SK-MEL-5 (cell line): Measurements from ENCODE around the gene STARD10. TPM values are rescaled to one million over a fixed set of nuclear protein-coding genes. Genes with fewer than 3 reads are reported as not detected.

ENCODE experiments used
- DNase-seq: peaks from one replicate; pipeline ENCODE4 v3.0.0-alpha.2; 2016; ENCODE audit warnings: low read depth, low spot score
- in situ Hi-C: cut with HindIII; loops from 2 replicates; pipeline ENCODE4 v1.10.0; 2016; ENCODE audit warnings: low sequenced_read_pairs, high pct_unique_total_duplicates, low pct_unique_long_range_greater_than_20kb
- total RNA-seq: library from RNA; depleted of rRNA; stranded (reverse); fragments of >200 nt; shearing (Covaris generic); gene quantifications from 2 replicates; pipeline ENCODE4 v1.2.3, GENCODE V29; 2014

Gene STARD10
- total RNA-seq, 1 experiment from 2014 or later = 65.4 TPM

DNA sequence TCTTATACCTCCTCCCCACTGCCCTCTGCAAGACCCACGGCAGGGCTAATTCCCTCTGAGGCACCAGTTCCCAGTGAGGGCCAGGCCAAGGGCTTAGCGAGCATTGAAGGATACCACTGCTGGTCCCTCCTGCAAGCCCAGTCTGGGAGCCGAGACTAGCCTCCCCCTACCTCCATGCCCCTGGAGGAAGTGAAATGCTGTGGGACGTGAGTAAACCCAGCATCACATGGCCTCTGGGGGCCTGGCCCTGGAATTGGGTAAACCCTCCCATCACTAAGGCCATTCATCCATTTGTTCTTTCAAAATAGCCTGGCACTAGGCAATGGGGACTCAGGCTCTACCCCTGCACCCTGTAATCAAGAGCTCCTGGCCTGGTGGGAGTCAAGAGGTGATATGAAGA, 66.3 kb downstream of the STARD10 start:
- peak; percentile 37 for DNase-seq
- in situ Hi-C loops = no loop called here

GRCh38 chr11:72726266-72727220, 67.3 kb downstream of the STARD10 start:
- in situ Hi-C loops = no loop called here
- DNase-seq = no peak

DNA sequence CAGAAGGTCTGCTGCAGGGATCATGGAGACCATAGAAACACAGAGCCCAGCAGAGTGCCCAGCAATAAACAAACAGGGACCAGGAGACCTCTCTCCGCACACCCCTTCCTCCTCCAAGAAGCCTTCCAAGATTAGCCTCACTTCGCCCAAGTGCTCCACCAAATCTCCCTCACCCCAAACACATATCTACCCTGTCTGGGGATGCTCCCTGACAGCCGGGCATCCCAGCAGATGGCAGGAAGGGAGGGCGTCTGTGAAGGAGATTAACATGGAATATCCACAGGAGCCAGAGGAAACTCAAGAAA, 68.2 kb downstream of the STARD10 start:
- DNase-seq = no peak
- in situ Hi-C loops = no loop called here

DNA sequence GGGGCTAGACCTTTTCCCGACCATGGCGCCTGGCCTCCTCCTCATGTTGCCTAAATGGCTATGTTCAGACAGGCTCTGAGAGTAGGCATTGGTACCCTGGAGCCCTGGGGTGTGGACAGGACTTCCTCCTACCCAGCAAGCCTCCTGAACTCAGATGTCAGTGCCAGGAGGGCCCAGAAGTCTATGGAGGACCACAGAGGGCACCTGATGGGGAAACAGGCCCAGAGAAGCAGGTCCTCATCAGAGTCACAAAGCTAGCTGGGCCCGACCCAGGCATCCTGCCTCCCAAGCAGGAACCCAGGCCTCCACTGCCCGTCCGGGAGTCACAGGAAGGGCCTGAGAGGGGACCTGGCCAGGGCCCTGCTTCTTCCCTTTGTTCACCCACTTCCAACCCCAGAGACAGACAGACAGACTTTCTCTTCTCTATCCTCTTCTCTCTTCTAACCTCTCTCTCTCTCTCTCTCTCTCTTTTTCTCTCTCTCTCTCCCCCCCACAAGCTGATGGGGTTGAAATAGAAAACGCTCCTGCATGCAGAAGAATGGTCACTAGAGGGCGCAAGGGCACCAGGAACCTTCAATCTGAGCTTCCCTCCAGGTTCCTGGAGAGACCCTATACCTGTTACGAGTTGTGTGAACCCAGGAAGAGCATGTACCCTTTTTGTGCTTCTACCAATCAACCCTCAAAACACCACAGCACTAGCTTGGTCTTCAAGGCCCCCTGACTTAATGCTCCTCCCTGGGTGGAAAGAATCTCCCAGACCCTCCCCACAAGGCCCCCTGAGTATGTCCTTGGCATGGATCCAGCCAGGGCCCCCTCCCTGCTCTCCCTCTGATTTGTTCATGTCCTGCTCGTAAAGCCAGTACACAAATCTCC, 68.8 kb downstream of the STARD10 start:
- in situ Hi-C loops = no loop called here
- DNase-seq = peak; percentile 89

DNA sequence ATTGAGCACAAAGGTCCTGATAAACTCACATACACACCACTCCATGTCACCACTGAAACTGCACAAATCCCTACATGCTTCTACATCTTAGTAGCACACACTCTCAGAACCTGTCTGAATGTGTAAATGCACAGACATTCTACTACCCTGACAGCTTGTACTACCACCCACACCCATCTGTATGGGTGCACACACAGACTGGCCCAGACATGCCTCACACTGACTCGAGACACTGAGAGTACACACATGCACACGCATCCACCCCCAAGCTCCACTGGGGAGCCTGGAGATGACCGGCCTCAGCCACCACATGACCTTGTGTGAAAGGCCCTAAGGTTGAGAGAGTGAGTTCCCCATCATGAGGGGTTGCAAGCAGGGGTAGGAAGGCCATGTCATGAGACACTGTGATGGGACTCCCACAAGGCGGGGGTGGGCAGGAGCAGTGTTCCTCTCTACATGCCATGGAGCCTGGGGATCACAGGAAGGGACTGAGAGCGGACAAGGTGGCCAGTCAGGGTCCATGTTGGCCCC, 69.8 kb downstream of the STARD10 start:
- DNase-seq = no peak
- in situ Hi-C loops = no loop called here

DNA sequence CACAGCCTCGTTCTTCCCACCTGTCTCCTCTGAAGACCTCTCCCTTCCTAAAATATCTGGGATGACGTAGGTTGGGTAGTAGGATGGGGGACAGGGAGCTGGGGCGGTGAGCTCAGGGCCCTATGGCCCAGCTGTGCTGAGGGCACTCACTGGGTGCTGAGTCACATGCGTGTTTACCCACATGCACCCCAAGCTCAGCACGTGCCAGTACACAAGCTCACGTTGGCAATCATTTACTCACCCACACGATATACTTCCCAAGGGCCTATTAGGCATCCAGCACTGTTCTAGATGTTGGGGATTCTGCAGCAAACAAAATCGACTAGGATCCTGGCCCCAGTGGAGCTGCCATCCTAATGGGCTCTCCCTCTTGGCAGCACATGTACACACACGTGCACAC, 70.3 kb downstream of the STARD10 start:
- no peak for DNase-seq
- in situ Hi-C loops = no loop called here

GRCh38 chr11:72722050-72722748, 71.6 kb downstream of the STARD10 start:
- in situ Hi-C loops = no loop called here
- peak; percentile 94 for DNase-seq

- DNase-seq = no peak
- in situ Hi-C loops = no loop called here
Measured at GRCh38 chr11:72721689-72722049, 72.2 kb downstream of the STARD10 start.

DNA sequence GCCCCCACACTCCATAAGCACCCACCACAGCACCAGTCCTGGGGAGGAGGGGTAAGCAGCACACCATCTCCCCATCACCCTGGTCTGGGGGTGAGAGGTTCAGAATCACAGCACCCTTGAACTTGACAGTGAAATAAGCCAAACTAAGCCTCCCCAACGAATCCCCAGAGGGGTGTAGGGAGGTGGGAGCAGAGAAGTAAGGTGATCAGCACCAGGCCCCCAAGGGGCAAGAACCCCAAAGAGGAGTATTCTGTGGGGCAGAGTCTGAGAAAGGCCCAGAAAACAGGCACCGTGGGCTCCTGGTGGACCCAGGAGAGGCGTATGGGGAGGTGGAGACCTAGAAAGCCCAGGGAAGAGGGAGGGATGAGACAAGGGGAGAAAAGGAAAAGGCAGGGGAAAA, 72.6 kb downstream of the STARD10 start:
- in situ Hi-C loops = no loop called here

GRCh38 chr11:72720784-72721183, 73.1 kb downstream of the STARD10 start:
- in situ Hi-C loops = no loop called here
- DNase-seq = no peak

More for the DNA sequence above, 72.6 kb downstream of the STARD10 start:
- DNase-seq = no peak

DNA sequence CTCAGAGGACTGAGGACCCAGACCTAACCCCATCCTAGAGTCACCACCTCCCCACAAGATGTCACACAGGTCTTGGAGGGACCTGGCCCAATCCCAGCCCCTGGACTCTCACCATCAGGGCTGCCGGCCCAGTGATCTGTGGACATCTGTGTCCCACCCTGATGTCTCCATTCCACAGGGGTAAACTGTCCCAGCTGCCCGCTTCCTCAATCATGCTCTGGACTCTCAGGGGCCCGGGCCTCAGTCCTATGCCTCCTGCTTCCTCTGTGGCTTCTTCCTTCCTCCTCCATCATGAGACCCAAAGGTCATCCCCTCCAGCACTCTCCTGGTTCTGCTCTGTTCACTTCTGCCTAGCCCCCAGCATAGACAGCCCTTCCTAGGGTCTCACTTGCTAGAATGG, 73.8 kb downstream of the STARD10 start:
- in situ Hi-C loops = no loop called here
- DNase-seq = no peak

DNA sequence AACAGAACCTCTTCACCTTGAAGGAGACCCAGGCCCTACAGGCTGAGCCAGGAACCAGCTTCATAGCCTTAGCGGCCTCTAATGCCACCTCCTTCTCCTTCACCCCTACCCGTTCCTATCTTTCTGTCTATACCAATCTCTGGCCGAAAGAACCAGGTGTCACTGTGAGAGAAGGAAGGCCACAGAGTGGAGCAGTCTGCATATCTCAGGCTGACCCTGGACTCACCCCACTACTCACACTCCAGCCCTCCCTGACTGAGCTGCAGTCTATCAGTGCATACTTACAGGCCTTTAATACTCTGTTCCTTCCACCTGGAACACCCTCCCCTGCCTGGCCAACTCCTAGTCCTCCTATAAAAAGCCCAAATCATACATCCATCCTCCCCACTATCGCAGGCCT, 74.3 kb downstream of the STARD10 start:
- in situ Hi-C loops = no loop called here
- DNase-seq = no peak

- no peak for DNase-seq
- in situ Hi-C loops = no loop called here
Measured at GRCh38 chr11:72719144-72719543, 74.7 kb downstream of the STARD10 start.

DNA sequence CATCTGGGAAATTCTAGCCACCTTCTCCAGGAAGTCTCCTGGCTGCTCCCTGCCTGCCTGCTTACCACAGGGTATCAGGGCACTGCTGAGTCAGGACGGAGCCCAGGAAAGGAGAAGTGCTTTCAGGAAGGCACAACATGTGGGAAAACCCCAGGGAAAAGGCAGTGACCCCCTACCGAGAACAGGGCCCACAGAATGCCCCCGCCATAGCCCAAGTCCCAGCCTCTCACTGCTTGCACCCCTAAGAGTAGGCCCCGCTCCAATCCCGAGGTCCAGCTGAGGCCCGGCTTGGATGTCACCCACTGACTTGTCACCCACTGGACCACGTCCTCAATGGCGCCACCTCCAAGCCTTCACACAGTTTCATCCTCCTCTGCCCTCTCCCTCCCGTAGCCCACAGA, 75.7 kb downstream of the STARD10 start:
- no peak for DNase-seq
- in situ Hi-C loops = no loop called here

DNA sequence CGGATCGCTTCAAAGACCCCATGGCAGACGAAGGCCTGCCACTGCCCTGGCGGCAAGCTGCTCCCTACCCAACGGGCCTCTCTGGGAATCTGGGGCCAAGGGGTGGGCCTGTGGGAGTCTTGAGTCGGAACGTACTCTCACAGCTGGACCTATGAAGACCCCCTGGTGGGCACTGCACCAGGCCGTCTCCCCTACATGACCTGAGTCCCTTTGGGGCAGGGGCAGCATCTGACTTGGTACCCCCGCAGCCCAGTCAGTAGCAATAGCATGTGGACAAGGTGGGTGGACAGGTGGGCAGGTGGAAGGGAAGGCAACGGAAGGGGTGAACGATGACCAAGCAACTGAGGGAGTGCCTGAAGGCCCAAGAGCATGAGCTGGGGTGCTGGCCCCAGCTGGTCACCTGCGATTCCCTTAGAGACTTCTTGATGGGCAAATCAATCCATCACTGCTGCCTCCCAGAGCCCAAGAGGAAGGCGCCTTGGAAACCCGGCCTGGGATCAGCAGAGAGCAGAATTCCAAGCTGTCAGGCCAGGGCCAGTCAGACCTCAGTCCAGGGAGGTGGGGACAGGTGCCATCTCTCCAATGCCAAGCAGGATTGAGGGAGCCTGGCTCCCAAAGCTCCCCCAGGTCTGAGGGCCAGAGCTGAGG, 76.9 kb downstream of the STARD10 start:
- no peak for DNase-seq
- in situ Hi-C loops = no loop called here

DNA sequence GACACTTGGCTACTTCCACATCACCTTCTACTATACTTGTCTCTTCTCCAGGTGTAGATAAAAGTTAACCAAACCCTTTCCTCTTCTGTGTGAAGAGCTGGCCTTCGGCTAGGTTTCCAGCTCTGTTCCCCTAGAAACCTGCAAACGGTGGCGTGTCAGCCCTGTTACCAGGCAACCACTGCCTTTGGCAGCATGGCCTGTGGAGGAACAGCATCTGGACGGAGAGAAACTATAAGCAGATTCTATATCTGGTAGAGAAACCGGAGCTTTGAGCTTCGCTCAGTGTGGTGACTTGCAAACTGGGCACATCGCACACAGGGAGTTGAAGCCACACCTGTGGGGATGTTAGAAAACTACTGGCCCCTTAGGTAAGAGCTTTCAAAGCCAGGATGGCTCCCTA, 77.6 kb downstream of the STARD10 start:
- no peak for DNase-seq
- in situ Hi-C loops = no loop called here

- no peak for DNase-seq
- in situ Hi-C loops = no loop called here
Measured at GRCh38 chr11:72712841-72713240, 81.0 kb downstream of the STARD10 start.
